Neural cell (in vitro differentiated cells): ENCODE measurements around the gene CENPP. TPM values are rescaled to one million over a fixed set of nuclear protein-coding genes. Genes with fewer than 3 reads are reported as not detected.

Experiments used
- H2AFZ ChIP-seq: fragments of 200-600, 300-800 bp; sonication (generic), shearing (Covaris generic); 2 replicates; pipeline ENCODE4 v1.6.0; 2014; ENCODE audit warnings: low read depth, mild to moderate bottlenecking, antibody characterized with exemption, low read length, moderate library complexity
- H3F3A ChIP-seq: fragments of 200-600 bp; shearing (Covaris generic); 2 replicates; pipeline ENCODE4 v1.6.1; 2016; ENCODE audit warnings: mild to moderate bottlenecking, moderate library complexity, mixed read lengths, antibody characterized with exemption, low read length; ENCODE audit not compliant: insufficient read depth, poor library complexity, severe bottlenecking
- H3K27ac ChIP-seq: fragments of 200-600, 300-800 bp; sonication (generic), shearing (Covaris generic); 2 replicates; pipeline ENCODE4 v1.5.1; 2014; ENCODE audit warnings: mild to moderate bottlenecking, low read length, moderate library complexity
- H3K27me3 ChIP-seq: fragments of 300-800, 200-600 bp; sonication (generic), shearing (Covaris generic); 2 replicates; pipeline ENCODE4 v1.6.0; 2014; ENCODE audit warnings: mild to moderate bottlenecking, low read depth, low read length, moderate library complexity; ENCODE audit not compliant: insufficient read depth
- H3K36me3 ChIP-seq: fragments of 300-800, 200-600 bp; sonication (generic), shearing (Covaris generic); 2 replicates; pipeline ENCODE4 v1.5.1; 2014; ENCODE audit warnings: mild to moderate bottlenecking, antibody characterized with exemption, low read length, moderate library complexity; ENCODE audit not compliant: insufficient read depth
- H3K4me2 ChIP-seq: fragments of 300-800, 200-600 bp; sonication (generic), shearing (Covaris generic); 2 replicates; pipeline ENCODE4 v1.6.0; 2014; ENCODE audit warnings: mild to moderate bottlenecking, low read length
- H3K4me3 ChIP-seq: fragments of 300-800, 200-600 bp; sonication (generic), shearing (Covaris generic); 2 replicates; pipeline ENCODE4 v1.5.1; 2014; ENCODE audit warnings: mild to moderate bottlenecking, low read length, moderate library complexity
- H3K79me2 ChIP-seq: fragments of 200-600 bp; shearing (Covaris generic); replicated peaks from 2 replicates; pipeline ENCODE4 v1.6.0; 2014; ENCODE audit warnings: mild to moderate bottlenecking, low read length, moderate library complexity; ENCODE audit not compliant: insufficient read depth
- H3K9ac ChIP-seq: fragments of 300-800, 200-600 bp; sonication (generic), shearing (Covaris generic); 2 replicates; pipeline ENCODE4 v1.6.1; 2016; ENCODE audit warnings: mild to moderate bottlenecking, low read length, mixed read lengths
- H3K9me2 ChIP-seq: fragments of 200-600 bp; shearing (Covaris generic); 2 replicates; pipeline ENCODE4 v1.6.1; 2016; ENCODE audit warnings: mild to moderate bottlenecking, low read length, mixed read lengths; ENCODE audit not compliant: insufficient read depth
- H3K9me3 ChIP-seq: fragments of 200-600, 300-800 bp; sonication (generic), shearing (Covaris generic); 2 replicates; pipeline ENCODE4 v1.6.1; 2016; ENCODE audit warnings: mild to moderate bottlenecking, mixed run types, low read length, moderate library complexity, mixed read lengths
- H4K20me1 ChIP-seq: fragments of 200-600 bp; shearing (Covaris generic); 2 replicates; pipeline ENCODE4 v1.6.1; 2016; ENCODE audit warnings: mild to moderate bottlenecking, mixed run types; ENCODE audit not compliant: insufficient read depth
- CTCF ChIP-seq: fragments of 450-650 bp; IDR thresholded peaks from 2 replicates; pipeline ENCODE4 v1.5.1; 2014; ENCODE audit warnings: antibody characterized with exemption, mild to moderate bottlenecking, moderate library complexity; ENCODE audit not compliant: poor library complexity, severe bottlenecking
- EP300 ChIP-seq: fragments of 450-650 bp; conservative IDR thresholded peaks from 2 replicates; pipeline ENCODE4 v1.6.1; 2014; ENCODE audit warnings: antibody characterized with exemption, mild to moderate bottlenecking, moderate library complexity; ENCODE audit not compliant: poor library complexity, severe bottlenecking
- EZH2 ChIP-seq: fragments of 200-600, 300-800 bp; shearing (Covaris generic), sonication (generic); IDR thresholded peaks from 2 replicates; pipeline ENCODE4 v1.6.1; 2014; ENCODE audit warnings: antibody characterized with exemption, low read length, borderline replicate concordance, mild to moderate bottlenecking; ENCODE audit not compliant: insufficient read depth, poor library complexity, severe bottlenecking
- MXI1 ChIP-seq: fragments of 450-650 bp; conservative IDR thresholded peaks from 2 replicates; pipeline ENCODE4 v1.6.1; 2014; ENCODE audit warnings: antibody characterized with exemption, mild to moderate bottlenecking; ENCODE audit not compliant: poor library complexity, severe bottlenecking
- POLR2AphosphoS5 ChIP-seq: IDR thresholded peaks from 2 replicates; pipeline ENCODE4 v1.6.1; 2012
- RAD21 ChIP-seq: fragments of 450-650 bp; conservative IDR thresholded peaks from 2 replicates; pipeline ENCODE4 v1.6.1; 2014; ENCODE audit warnings: antibody characterized with exemption, mild to moderate bottlenecking, moderate library complexity
- REST ChIP-seq: IDR thresholded peaks from 2 replicates; pipeline ENCODE4 v1.6.1; 2012; ENCODE audit warnings: borderline replicate concordance
- SMC3 ChIP-seq: fragments of 450-650 bp; conservative IDR thresholded peaks from 2 replicates; pipeline ENCODE4 v1.6.1; 2014; ENCODE audit warnings: antibody characterized with exemption, mild to moderate bottlenecking, moderate library complexity; ENCODE audit not compliant: poor library complexity
- TAF1 ChIP-seq: IDR thresholded peaks from 2 replicates; pipeline ENCODE4 v1.6.1; 2012; ENCODE audit warnings: low read depth
- polyA plus RNA-seq: library from polyadenylated mRNA; depleted of rRNA; stranded (reverse); fragments of >200 nt; gene quantifications from 2 replicates; pipeline ENCODE4 v1.2.3, GENCODE V29; 2014

CENPP gene
- polyA plus RNA-seq, 1 donor from 2014 or later: 5.0 TPM

- no peak for TF ChIP-seq REST
- no peak for TF ChIP-seq TAF1
- TF ChIP-seq SMC3: no peak
- no peak for TF ChIP-seq POLR2AphosphoS5
- TF ChIP-seq EP300: no peak
- TF ChIP-seq CTCF: no peak
- TF ChIP-seq EZH2: no peak
- no peak for TF ChIP-seq RAD21
- no peak for TF ChIP-seq MXI1
- Histone ChIP-seq H3K9me2 (no peaks in the 10 kb centered on the region), H3F3A (no peaks in the 10 kb centered on the region), H3K36me3 (no peaks in the 10 kb centered on the region), H3K4me3 (no peak overlapping the region), H4K20me1 (no peaks in the 10 kb centered on the region), H3K27ac (no peak overlapping the region), H3K9me3 (no peaks in the 10 kb centered on the region), H3K27me3 (no peaks in the 10 kb centered on the region), H3K4me2 (no peak overlapping the region), H3K9ac (no peak overlapping the region), H3K79me2 (no peaks in the 10 kb centered on the region), H2AFZ (no peak overlapping the region)
These were observed 186.9 kb downstream of the CENPP start for GRCh38 chr9:92512622-92513021.

DNA sequence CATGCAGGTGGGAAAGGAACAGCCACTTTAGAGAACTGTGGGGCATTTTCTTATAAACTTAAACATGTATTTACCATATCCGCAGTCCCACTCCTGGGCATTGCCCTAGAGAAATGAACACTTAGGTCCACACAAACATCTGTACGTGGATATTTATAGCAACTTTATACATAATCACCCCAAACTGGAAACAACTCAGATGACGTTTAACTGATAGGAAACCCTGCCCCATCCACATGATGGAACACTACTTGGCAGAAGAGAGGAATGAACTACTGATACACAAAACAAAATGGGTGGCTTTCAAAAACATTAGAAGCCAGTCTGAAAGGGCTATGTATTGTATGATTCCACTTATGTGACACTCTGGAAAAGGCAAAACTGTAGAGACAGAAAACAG lies 187.6 kb downstream of the CENPP start:
- H3K9ac ChIP-seq: no peak overlapping the region
- no peak overlapping the region for H3K4me2 ChIP-seq
- H4K20me1 ChIP-seq: no peaks in the 10 kb centered on the region
- no peak overlapping the region for H3K4me3 ChIP-seq
- no peaks in the 10 kb centered on the region for H3K9me3 ChIP-seq
- no peak overlapping the region for H3K27ac ChIP-seq
- H2AFZ ChIP-seq: no peak overlapping the region
- no peaks in the 10 kb centered on the region for H3F3A ChIP-seq
- TF ChIP-seq EZH2: no peak
- no peak for TF ChIP-seq REST
- TF ChIP-seq TAF1: no peak
- TF ChIP-seq CTCF: no peak
- TF ChIP-seq SMC3: no peak
- TF ChIP-seq RAD21: no peak
- no peak for TF ChIP-seq POLR2AphosphoS5
- TF ChIP-seq MXI1: no peak
- no peak for TF ChIP-seq EP300
- H3K9me2 ChIP-seq: no peaks in the 10 kb centered on the region
- H3K79me2 ChIP-seq: no peaks in the 10 kb centered on the region
- no peaks in the 10 kb centered on the region for H3K27me3 ChIP-seq
- no peaks in the 10 kb centered on the region for H3K36me3 ChIP-seq
